K562 (cell line): ENCODE measurements around the gene RNF135. TPM values are rescaled to one million over a fixed set of nuclear protein-coding genes. Genes with fewer than 3 reads are reported as not detected.

Experiments used
- CEBPG ChIP-seq, 3 experiments: fragments of 200-800 bp in 1 of 3; sonication (Bioruptor generic) in 1 of 3; sonication (generic) in 1 of 3; formaldehyde crosslinking in 1 of 3; IDR thresholded peaks in 2 of 3; conservative IDR thresholded peaks in 1 of 3; 2 replicates each; pipeline versions ENCODE4 v1.6.1 to v1.8.0; 2016 to 2022; ENCODE audit warnings: missing compliant biosample characterization in 2 of 3, missing genetic modification characterization in 2 of 3, mild to moderate bottlenecking in 1 of 3, missing genetic modification reagents in 1 of 3
- FOXP4 ChIP-seq: sonication (generic); formaldehyde crosslinking; IDR thresholded peaks from 2 replicates; pipeline ENCODE4 v1.8.0; 2022; ENCODE audit warnings: mild to moderate bottlenecking, missing genetic modification reagents, borderline replicate concordance
- KDM2B ChIP-seq: fragments of 250-450 bp; sonication (Bioruptor Pico); IDR thresholded peaks from 2 replicates; pipeline ENCODE4 v1.8.0; 2021; ENCODE audit warnings: mild to moderate bottlenecking, moderate library complexity
- PCBP1 ChIP-seq: fragments of 200-400 bp; formaldehyde crosslinking; IDR thresholded peaks from 2 replicates; pipeline ENCODE4 v1.6.1; 2018; ENCODE audit warnings: mild to moderate bottlenecking, low read depth, low read length; ENCODE audit not compliant: poor library complexity, severe bottlenecking
- POLR3A ChIP-seq: IDR thresholded peaks from 2 replicates; pipeline ENCODE4 v1.6.1; 2011; ENCODE audit warnings: borderline replicate concordance, mild to moderate bottlenecking, moderate library complexity; ENCODE audit not compliant: insufficient read length, insufficient read depth; ENCODE audit errors: extremely low read depth
- POU5F1 ChIP-seq: fragments of 150-350 bp; IDR thresholded peaks from 2 replicates; pipeline ENCODE4 v1.6.1; 2014; ENCODE audit warnings: borderline replicate concordance, low read length, low read depth, mild to moderate bottlenecking; ENCODE audit not compliant: partially characterized antibody
- ZNF551 ChIP-seq: fragments of 250-450 bp; sonication (Bioruptor Pico); IDR thresholded peaks from 2 replicates; pipeline ENCODE4 v1.5.0; 2021; ENCODE audit warnings: mild to moderate bottlenecking, moderate library complexity
- ZNF589 ChIP-seq: fragments of 200-800 bp; sonication (Bioruptor generic); IDR thresholded peaks from 2 replicates; pipeline ENCODE4 v1.6.1; 2016; ENCODE audit warnings: low read depth, missing genetic modification characterization, missing compliant biosample characterization
- polyA plus RNA-seq, 8 experiments: library from polyadenylated mRNA; depleted of rRNA in 4 of 8; stranded (reverse) in 5 of 8; unstranded in 3 of 8; fragments of >200 nt; fragmentation: Nextera tagmentation in 2 of 8; fragmentation: Illumina TruSeq in 1 of 8; extraction: Ambion mirVana in 2 of 8; extraction: Trizol in 1 of 8; gene quantifications; 2 replicates each; pipeline versions ENCODE4 v1.2.1 to v1.2.3, GENCODE V29; 2011 to 2014; ENCODE audit warnings: inconsistent platforms in 1 of 8, missing spikeins in 1 of 8
- total RNA-seq, 7 experiments: library from RNA; depleted of rRNA in 6 of 7; stranded (reverse); fragments of >200 nt in 6 of 7; fragmentation: Illumina TruSeq in 2 of 7; extraction: Trizol in 2 of 7; gene quantifications; 2 replicates each; pipeline versions ENCODE4 v1.2.1 to v1.2.3, GENCODE V29; 2011 to 2021; ENCODE audit warnings: low replicate concordance in 1 of 7
- TF ChIP-seq, protein P1 (sequence below): fragments of 450-650 bp; IDR thresholded peaks from one replicate; pipeline ENCODE4 v1.6.1; 2018; ENCODE audit warnings: mild to moderate bottlenecking, moderate library complexity; ENCODE audit not compliant: partially characterized antibody
- TF ChIP-seq, protein P2 (sequence below): fragments of 450-650 bp; conservative IDR thresholded peaks from 2 replicates; pipeline ENCODE4 v1.6.1; 2016; ENCODE audit warnings: missing genetic modification characterization, low read depth, mild to moderate bottlenecking, control low read depth, missing compliant biosample characterization
- TF ChIP-seq, protein P3 (sequence below): fragments of 250-450 bp; sonication (Bioruptor Pico); IDR thresholded peaks from 2 replicates; pipeline ENCODE4 v1.4.0; 2020

The RNF135 gene
- total and polyA plus RNA-seq, 9 of the 15 experiments (the other 6 are each of a cell fraction or from before 2014, with no cell fraction given) = 0.08 TPM; not detected in 8

GRCh38 chr17:30933966-30934365 is 36.9 kb upstream of the RNF135 start (continued):
- TF ChIP-seq, protein P1, sequence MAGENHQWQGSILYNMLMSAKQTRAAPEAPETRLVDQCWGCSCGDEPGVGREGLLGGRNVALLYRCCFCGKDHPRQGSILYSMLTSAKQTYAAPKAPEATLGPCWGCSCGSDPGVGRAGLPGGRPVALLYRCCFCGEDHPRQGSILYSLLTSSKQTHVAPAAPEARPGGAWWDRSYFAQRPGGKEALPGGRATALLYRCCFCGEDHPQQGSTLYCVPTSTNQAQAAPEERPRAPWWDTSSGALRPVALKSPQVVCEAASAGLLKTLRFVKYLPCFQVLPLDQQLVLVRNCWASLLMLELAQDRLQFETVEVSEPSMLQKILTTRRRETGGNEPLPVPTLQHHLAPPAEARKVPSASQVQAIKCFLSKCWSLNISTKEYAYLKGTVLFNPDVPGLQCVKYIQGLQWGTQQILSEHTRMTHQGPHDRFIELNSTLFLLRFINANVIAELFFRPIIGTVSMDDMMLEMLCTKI = no peak
- no peak for TF ChIP-seq CEBPG (CRISPR knock-in tag; IDR thresholded peaks at IDR 0.05)
- TF ChIP-seq CEBPG (tag; conservative IDR thresholded peaks at IDR 0.05 in 1 of 2, IDR thresholded peaks at IDR 0.05 in 1 of 2) = no peak
- TF ChIP-seq, protein P2, sequence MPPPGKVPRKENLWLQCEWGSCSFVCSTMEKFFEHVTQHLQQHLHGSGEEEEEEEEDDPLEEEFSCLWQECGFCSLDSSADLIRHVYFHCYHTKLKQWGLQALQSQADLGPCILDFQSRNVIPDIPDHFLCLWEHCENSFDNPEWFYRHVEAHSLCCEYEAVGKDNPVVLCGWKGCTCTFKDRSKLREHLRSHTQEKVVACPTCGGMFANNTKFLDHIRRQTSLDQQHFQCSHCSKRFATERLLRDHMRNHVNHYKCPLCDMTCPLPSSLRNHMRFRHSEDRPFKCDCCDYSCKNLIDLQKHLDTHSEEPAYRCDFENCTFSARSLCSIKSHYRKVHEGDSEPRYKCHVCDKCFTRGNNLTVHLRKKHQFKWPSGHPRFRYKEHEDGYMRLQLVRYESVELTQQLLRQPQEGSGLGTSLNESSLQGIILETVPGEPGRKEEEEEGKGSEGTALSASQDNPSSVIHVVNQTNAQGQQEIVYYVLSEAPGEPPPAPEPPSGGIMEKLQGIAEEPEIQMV = no peak
- TF ChIP-seq PCBP1 = no peak
- TF ChIP-seq POLR3A = no peak
- TF ChIP-seq, protein P3, sequence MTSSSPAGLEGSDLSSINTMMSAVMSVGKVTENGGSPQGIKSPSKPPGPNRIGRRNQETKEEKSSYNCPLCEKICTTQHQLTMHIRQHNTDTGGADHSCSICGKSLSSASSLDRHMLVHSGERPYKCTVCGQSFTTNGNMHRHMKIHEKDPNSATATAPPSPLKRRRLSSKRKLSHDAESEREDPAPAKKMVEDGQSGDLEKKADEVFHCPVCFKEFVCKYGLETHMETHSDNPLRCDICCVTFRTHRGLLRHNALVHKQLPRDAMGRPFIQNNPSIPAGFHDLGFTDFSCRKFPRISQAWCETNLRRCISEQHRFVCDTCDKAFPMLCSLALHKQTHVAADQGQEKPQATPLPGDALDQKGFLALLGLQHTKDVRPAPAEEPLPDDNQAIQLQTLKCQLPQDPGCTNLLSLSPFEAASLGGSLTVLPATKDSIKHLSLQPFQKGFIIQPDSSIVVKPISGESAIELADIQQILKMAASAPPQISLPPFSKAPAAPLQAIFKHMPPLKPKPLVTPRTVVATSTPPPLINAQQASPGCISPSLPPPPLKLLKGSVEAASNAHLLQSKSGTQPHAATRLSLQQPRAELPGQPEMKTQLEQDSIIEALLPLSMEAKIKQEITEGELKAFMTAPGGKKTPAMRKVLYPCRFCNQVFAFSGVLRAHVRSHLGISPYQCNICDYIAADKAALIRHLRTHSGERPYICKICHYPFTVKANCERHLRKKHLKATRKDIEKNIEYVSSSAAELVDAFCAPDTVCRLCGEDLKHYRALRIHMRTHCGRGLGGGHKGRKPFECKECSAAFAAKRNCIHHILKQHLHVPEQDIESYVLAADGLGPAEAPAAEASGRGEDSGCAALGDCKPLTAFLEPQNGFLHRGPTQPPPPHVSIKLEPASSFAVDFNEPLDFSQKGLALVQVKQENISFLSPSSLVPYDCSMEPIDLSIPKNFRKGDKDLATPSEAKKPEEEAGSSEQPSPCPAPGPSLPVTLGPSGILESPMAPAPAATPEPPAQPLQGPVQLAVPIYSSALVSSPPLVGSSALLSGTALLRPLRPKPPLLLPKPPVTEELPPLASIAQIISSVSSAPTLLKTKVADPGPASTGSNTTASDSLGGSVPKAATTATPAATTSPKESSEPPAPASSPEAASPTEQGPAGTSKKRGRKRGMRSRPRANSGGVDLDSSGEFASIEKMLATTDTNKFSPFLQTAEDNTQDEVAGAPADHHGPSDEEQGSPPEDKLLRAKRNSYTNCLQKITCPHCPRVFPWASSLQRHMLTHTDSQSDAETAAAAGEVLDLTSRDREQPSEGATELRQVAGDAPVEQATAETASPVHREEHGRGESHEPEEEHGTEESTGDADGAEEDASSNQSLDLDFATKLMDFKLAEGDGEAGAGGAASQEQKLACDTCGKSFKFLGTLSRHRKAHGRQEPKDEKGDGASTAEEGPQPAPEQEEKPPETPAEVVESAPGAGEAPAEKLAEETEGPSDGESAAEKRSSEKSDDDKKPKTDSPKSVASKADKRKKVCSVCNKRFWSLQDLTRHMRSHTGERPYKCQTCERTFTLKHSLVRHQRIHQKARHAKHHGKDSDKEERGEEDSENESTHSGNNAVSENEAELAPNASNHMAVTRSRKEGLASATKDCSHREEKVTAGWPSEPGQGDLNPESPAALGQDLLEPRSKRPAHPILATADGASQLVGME = no peak
- no peak for TF ChIP-seq POU5F1
- TF ChIP-seq ZNF551 (CRISPR knock-in tag) = no peak
- no peak for TF ChIP-seq KDM2B
- TF ChIP-seq ZNF589 (CRISPR knock-in tag) = no peak
- TF ChIP-seq FOXP4 (CRISPR knock-in tag) = no peak
